Measurements from ENCODE around the gene DCAF11.
A peak's percentile ranks its signal among the peaks of the same experiment; 100 is the strongest.

The DCAF11 gene

DNA sequence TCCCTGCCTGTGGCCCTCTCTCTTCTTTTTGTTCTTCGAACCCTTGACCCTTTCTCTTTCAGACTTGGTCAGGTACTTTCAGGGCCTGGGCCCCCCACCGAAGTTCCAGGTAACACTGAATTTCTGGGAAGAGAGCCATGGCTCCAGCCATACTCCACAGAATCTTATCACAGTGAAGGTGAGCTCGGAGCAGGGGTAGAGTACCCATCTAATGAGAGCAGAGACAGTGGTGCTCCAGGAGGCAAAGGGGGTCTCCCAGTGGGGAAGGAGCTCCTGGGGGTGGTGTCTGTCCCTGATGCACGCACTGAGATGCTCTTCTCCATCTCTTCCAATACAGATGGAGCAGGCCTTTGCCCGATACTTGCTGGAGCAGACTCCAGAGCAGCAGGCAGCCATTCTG lies 51.2 kb downstream of the DCAF11 start:
- no peak for DNase-seq

DNA sequence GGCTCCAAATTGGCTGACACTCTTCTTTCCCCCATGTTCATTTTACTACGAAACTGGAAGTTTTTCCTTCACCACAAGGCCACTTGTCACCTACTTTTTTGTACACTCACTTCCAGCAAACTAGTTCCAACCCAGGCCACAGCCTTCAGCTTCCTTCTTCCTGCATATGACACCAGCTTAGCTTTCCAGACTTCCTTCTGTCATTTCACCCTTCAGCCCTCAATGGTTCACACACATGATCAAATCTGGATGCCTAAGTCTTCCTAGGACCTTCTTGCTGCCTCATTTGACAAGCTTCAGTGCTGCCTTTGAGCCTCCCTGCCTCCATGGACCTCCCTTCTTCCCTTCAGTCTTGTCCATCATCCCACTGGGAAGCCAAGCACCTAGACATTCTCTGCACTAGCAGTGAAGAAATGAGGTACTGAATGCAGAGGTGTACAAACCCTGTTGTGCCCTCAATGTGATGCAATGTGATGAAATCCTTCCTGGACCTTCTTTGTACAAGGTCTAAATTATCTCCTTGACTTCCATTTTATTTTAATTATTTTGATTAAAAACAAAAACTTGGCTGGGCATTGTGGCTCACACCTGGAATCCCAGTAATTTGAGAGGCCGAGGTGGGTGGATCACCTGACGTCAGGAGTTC lies 53.0 kb downstream of the DCAF11 start:
- DNase-seq = no peak

GRCh38 chr14:24171422-24172260 lies 57.1 kb downstream of the DCAF11 start, which contains the start of gene REC8:
TSS of gene REC8 (plus strand) at chr14:24172080. CDS start at chr14:24172553, 473 bp downstream.
- DNase-seq = peak; percentile 65

DNA sequence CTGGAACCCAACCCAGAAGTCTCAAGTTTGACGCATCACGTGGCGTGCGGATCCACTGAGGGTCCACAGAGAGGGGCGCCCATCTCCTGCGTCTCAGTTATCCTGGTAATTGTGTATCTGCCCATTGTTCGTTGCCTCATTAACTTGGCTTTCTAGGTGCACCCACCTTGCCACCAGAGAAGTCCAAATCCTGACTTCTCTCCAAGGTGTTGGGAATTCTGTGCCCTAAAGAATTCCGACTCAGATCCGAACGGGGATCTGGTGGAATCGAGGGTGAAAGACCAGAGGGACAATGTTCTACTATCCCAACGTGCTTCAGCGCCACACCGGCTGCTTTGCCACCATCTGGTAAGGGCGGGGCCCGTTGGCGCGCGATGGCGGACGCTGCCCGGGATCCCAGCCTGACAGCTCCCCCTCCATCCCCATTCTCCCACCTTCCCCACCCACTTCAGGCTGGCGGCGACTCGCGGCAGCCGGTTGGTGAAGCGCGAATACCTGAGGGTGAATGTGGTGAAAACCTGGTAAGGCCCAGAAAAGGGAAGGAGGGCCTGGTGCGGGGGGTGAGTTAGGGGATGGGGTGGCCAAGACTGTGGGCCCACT lies 57.8 kb downstream of the DCAF11 start:
- no peak for DNase-seq

GRCh38 chr14:24172871-24173281 lies 58.3 kb downstream of the DCAF11 start:
- DNase-seq = no peak

All from CD4-positive, alpha-beta T cell treated with Interleukin-12 subunit alpha and Interleukin-12 subunit beta, for 1 hour (primary cell).